Endothelial cell of umbilical vein (primary cell): ENCODE data around the gene SOX10. TPM values are rescaled to one million over a fixed set of nuclear protein-coding genes. Genes with fewer than 3 reads are reported as not detected.

ENCODE experiments used
- BruUV-seq: library from RNA; stranded (reverse); fragments of 400-500 nt; replicated peaks from 2 replicates; lab custom pipeline; 2021; lab: Mats Ljungman, UMichigan
- CTCF ChIA-PET: fragments of 300-600, 350-600 bp; sonication (Branson Sonifier 250); formaldehyde crosslinking; loops from one replicate; lab custom pipeline; 2021; ENCODE audit warnings: antibody characterized with exemption, inconsistent platforms; lab: Charles Lee
- POLR2A ChIA-PET: fragments of 300-600, 350-600 bp; sonication (Branson Sonifier 250); formaldehyde crosslinking; loops from one replicate; lab custom pipeline; 2021; ENCODE audit warnings: antibody characterized with exemption, inconsistent platforms; lab: Charles Lee
- DNase-seq: peaks from one replicate; pipeline ENCODE4 v3.0.0-alpha.2; 2011; ENCODE audit warnings: low read depth, low spot score
- FAIRE-seq: peaks from 2 replicates; lab custom pipeline; 2011; peaks lifted over from hg19 to GRCh38; lab: Jason Lieb, UNC
- H2AFZ ChIP-seq: 2 replicates; pipeline ENCODE4 v1.6.0; 2012; ENCODE audit warnings: low read depth, low read length, control low read depth, inconsistent platforms
- H3K27ac ChIP-seq: 2 replicates; pipeline ENCODE4 v1.5.1; 2011; ENCODE audit warnings: low read depth, mild to moderate bottlenecking, control low read depth, low read length, moderate library complexity; ENCODE audit not compliant: insufficient read depth
- H3K27me3 ChIP-seq, 2 experiments: 2 replicates each; pipeline versions ENCODE4 v1.6.0 to v1.6.1; 2011; ENCODE audit warnings: low read length in 2 of 2, mixed read lengths in 1 of 2; ENCODE audit not compliant: control insufficient read depth in 2 of 2, insufficient read depth in 2 of 2
- H3K36me3 ChIP-seq, 2 experiments: 2 replicates in 1 of 2; 3 replicates in 1 of 2; pipeline ENCODE4 v1.5.1; 2011; ENCODE audit warnings: low read length in 2 of 2, mild to moderate bottlenecking in 1 of 2, moderate library complexity in 1 of 2; ENCODE audit not compliant: control insufficient read depth in 2 of 2, insufficient read depth in 2 of 2; ENCODE audit errors: extremely low read depth in 1 of 2
- H3K4me1 ChIP-seq: 3 replicates; pipeline ENCODE4 v1.5.1; 2011; ENCODE audit warnings: mild to moderate bottlenecking, low read length; ENCODE audit not compliant: control insufficient read depth, insufficient read depth; ENCODE audit errors: extremely low read depth
- H3K4me2 ChIP-seq: 2 replicates; pipeline ENCODE4 v1.6.1; 2011; ENCODE audit warnings: low read length, control low read depth, mixed read lengths; ENCODE audit not compliant: insufficient read depth
- H3K4me3 ChIP-seq, 3 experiments: fragments of 200-600 bp in 1 of 3; sonication (generic), shearing (Covaris generic) in 1 of 3; replicated peaks in 1 of 3; 2 replicates each; pipeline ENCODE4 v1.5.1; 2011 to 2016; ENCODE audit warnings: control low read depth in 3 of 3, low read length in 3 of 3, mild to moderate bottlenecking in 2 of 3, inconsistent platforms in 1 of 3, low read depth in 1 of 3, moderate library complexity in 1 of 3; ENCODE audit not compliant: insufficient read depth in 1 of 3
- H3K79me2 ChIP-seq: 2 replicates; pipeline ENCODE4 v1.6.0; 2012; ENCODE audit warnings: low read length, inconsistent platforms; ENCODE audit not compliant: control insufficient read depth, insufficient read depth
- H3K9ac ChIP-seq: replicated peaks from 2 replicates; pipeline ENCODE3; 2011; ENCODE audit warnings: low read length, control low read depth; ENCODE audit not compliant: insufficient read depth; ENCODE audit errors: extremely low read depth
- H3K9me1 ChIP-seq: replicated peaks from 3 replicates; pipeline ENCODE4 v1.6.0; 2011; ENCODE audit warnings: mild to moderate bottlenecking, low read length; ENCODE audit not compliant: control insufficient read depth, insufficient read depth; ENCODE audit errors: extremely low read depth
- H3K9me3 ChIP-seq: replicated peaks from 2 replicates; pipeline ENCODE4 v1.5.1; 2012; ENCODE audit warnings: low read length, inconsistent platforms; ENCODE audit not compliant: control insufficient read depth, insufficient read depth
- H4K20me1 ChIP-seq: replicated peaks from 2 replicates; pipeline ENCODE3; 2011; ENCODE audit warnings: mild to moderate bottlenecking, low read length; ENCODE audit not compliant: control insufficient read depth, insufficient read depth; ENCODE audit errors: extremely low read depth
- CTCF ChIP-seq, 2 donors: IDR thresholded peaks; 1 replicate in 1 of 2; 2 replicates in 1 of 2; pipeline ENCODE4 v1.5.1; 2011; ENCODE audit warnings: low read length in 2 of 2, mild to moderate bottlenecking in 2 of 2, moderate library complexity in 2 of 2, control low read depth in 1 of 2, inconsistent platforms in 1 of 2, low read depth in 1 of 2; ENCODE audit not compliant: insufficient read depth in 1 of 2; ENCODE audit errors: extremely low read depth in 1 of 2
- EZH2 ChIP-seq: IDR thresholded peaks from 2 replicates; pipeline ENCODE4 v1.6.1; 2012; ENCODE audit warnings: borderline replicate concordance, low read depth, mild to moderate bottlenecking, moderate library complexity, low read length, inconsistent platforms; ENCODE audit not compliant: severe bottlenecking
- FOS ChIP-seq: IDR thresholded peaks from 2 replicates; pipeline ENCODE4 v1.6.1; 2011; ENCODE audit warnings: mild to moderate bottlenecking, low read length, moderate library complexity, borderline replicate concordance; ENCODE audit not compliant: insufficient read depth
- GATA2 ChIP-seq: IDR thresholded peaks from 2 replicates; pipeline ENCODE4 v1.7.0; 2011; ENCODE audit warnings: low read depth, mild to moderate bottlenecking, moderate library complexity, mixed read lengths, low read length; ENCODE audit not compliant: insufficient read length, insufficient read depth
- JUN ChIP-seq: IDR thresholded peaks from 2 replicates; pipeline ENCODE4 v1.6.1; 2011; ENCODE audit warnings: borderline replicate concordance, low read depth; ENCODE audit not compliant: insufficient read length, insufficient read depth
- MAX ChIP-seq: IDR thresholded peaks from 2 replicates; pipeline ENCODE4 v1.6.1; 2011; ENCODE audit not compliant: insufficient read depth, insufficient read length
- MYC ChIP-seq: IDR thresholded peaks from one replicate; pipeline ENCODE4 v1.6.1; 2011; ENCODE audit warnings: mild to moderate bottlenecking, low read depth, low read length
- POLR2A ChIP-seq: IDR thresholded peaks from 2 replicates; pipeline ENCODE4 v1.6.1; 2012; ENCODE audit warnings: low read depth, mild to moderate bottlenecking, control low read depth, low read length
- POLR2AphosphoS5 ChIP-seq: IDR thresholded peaks from 2 replicates; pipeline ENCODE4 v1.6.1; 2012; ENCODE audit warnings: low read depth, mild to moderate bottlenecking, control low read depth, low read length, moderate library complexity; ENCODE audit not compliant: insufficient read depth
- dilution Hi-C: fragments of 300-500 bp; cut with MboI; formaldehyde crosslinking; loops from one replicate; pipeline ENCODE4 v1.15.0; 2019; ENCODE audit warnings: low sequenced_read_pairs; ENCODE audit not compliant: extremely low pct_ligation_motif_present
- intact Hi-C: fragments of 100-400 bp; cut with micrococcal nuclease; formaldehyde crosslinking; loops from one replicate; pipeline ENCODE4 v1.10.0; 2022
- polyA plus RNA-seq, 4 experiments: library from polyadenylated mRNA; depleted of rRNA in 3 of 4; stranded (reverse) in 3 of 4; unstranded in 1 of 4; fragments of >200 nt; gene quantifications; 2 replicates each; pipeline versions ENCODE4 v1.2.1 to v1.2.3, GENCODE V29; 2011 to 2012; ENCODE audit warnings: missing spikeins in 1 of 4
- total RNA-seq: library from RNA; stranded (reverse); gene quantifications from 2 replicates; pipeline ENCODE4 v1.2.3, GENCODE V29; 2021

Gene SOX10
- total and polyA plus RNA-seq, 2 donors (not counting 3 experiments of a cell fraction or from before 2014, with no cell fraction given) = not detected

GRCh38 chr22:37990301-37990700 is 5.9 kb upstream of the SOX10 start:
- Histone ChIP-seq H3K79me2 (no peaks in the 10 kb centered on the region), H3K4me2 (no peak overlapping the region), H2AFZ (no peak overlapping the region), H3K9me3 (no peaks in the 10 kb centered on the region), H3K9ac (no peak overlapping the region), H3K4me1 (no peaks in the 10 kb centered on the region), H4K20me1 (no peaks in the 10 kb centered on the region), H3K27ac (no peak overlapping the region), H3K9me1 (no peaks in the 10 kb centered on the region), H3K27me3 (no peaks in the 10 kb centered on the region), H3K36me3 (no peaks in the 10 kb centered on the region), H3K4me3 (no peak overlapping the region)
- POLR2A ChIA-PET = no interaction called here
- no peak for TF ChIP-seq FOS
- TF ChIP-seq JUN = no peak
- no peak for TF ChIP-seq POLR2AphosphoS5
- no peak for TF ChIP-seq EZH2
- no peak for TF ChIP-seq MYC
- TF ChIP-seq MAX = no peak
- no peak for TF ChIP-seq CTCF (IDR thresholded peaks at IDR 0.05; ENCODE audit: extremely low read depth in 1 of 2, insufficient read depth in 1 of 2, low read depth in 1 of 2, low read length in 2 of 2)
- TF ChIP-seq POLR2A = no peak
- TF ChIP-seq GATA2 = no peak
- dilution Hi-C loops (no loop called here), intact Hi-C loops (no loop called here)
- no peak for DNase-seq
- no peak for FAIRE-seq
- CTCF ChIA-PET = no interaction called here
- BruUV-seq = no TSS peak
